GM12874 (cell line): ENCODE data around the gene PHTF1.

ENCODE experiments used
- TF ChIP-seq, protein P1 (sequence below): IDR thresholded peaks from 2 replicates; pipeline ENCODE4 v1.5.1; 2011; ENCODE audit warnings: low read depth, mild to moderate bottlenecking, control low read depth, low read length, moderate library complexity; ENCODE audit not compliant: insufficient read depth

PHTF1 gene

DNA sequence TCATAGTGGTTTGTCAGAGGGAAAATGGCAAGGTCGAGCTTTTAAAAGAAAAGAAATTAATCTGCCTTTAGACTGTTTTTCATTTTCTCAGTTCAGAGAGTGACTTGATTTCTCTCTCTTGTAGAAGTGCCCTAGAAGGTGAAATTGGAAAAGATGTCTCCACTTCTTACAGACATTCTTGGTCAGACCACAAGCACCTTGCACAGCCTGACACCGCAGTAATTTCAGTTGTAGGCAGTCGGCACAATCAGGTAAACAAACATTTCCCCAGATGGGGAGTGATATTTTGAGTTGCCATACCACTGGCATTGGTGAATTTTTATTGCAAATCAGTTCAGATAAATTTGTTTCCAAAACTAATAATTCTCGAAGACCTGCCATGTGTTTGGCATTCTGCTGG lies 86.8 kb downstream of the PHTF1 start:
- TF ChIP-seq, protein P1, sequence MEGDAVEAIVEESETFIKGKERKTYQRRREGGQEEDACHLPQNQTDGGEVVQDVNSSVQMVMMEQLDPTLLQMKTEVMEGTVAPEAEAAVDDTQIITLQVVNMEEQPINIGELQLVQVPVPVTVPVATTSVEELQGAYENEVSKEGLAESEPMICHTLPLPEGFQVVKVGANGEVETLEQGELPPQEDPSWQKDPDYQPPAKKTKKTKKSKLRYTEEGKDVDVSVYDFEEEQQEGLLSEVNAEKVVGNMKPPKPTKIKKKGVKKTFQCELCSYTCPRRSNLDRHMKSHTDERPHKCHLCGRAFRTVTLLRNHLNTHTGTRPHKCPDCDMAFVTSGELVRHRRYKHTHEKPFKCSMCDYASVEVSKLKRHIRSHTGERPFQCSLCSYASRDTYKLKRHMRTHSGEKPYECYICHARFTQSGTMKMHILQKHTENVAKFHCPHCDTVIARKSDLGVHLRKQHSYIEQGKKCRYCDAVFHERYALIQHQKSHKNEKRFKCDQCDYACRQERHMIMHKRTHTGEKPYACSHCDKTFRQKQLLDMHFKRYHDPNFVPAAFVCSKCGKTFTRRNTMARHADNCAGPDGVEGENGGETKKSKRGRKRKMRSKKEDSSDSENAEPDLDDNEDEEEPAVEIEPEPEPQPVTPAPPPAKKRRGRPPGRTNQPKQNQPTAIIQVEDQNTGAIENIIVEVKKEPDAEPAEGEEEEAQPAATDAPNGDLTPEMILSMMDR: no peak

DNA sequence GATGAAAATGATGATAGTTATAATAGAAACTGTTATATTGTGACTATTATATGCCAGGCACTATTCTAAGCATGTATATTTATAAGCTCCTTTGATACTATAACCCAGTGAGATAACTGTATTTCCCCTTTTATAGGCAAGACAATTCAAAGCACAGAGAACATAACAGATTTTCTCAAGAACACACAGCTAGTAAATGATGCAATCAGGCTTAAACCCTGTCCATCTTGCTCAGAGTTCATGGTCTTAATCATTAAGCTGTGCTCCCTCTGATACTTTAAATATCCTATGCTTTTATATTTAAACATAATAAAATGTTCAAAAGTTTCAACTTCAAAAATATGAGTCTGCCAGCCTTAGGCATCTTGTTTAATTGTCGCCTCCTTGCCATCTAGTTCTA lies 88.6 kb downstream of the PHTF1 start:
- TF ChIP-seq, protein P1: no peak

DNA sequence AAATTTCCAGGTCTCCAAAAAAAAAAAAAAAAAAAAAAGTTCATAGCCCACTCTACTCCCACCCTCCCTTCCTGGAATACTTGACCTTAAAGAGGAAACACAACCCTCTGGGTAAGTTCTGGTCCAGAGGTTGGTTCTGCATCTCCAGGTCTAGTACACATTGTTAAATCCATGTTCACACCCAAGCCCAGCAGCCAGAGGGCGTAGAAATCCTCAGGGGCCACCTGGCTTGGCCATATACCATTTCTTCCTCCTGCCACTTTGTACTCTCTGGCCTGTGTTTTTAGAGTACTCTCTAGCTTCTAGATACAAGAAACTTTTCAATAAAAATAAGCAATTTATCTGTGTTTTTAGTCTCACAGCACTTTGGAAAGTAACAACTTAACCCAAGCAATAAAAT lies 89.3 kb downstream of the PHTF1 start:
- TF ChIP-seq, protein P1: no peak

DNA sequence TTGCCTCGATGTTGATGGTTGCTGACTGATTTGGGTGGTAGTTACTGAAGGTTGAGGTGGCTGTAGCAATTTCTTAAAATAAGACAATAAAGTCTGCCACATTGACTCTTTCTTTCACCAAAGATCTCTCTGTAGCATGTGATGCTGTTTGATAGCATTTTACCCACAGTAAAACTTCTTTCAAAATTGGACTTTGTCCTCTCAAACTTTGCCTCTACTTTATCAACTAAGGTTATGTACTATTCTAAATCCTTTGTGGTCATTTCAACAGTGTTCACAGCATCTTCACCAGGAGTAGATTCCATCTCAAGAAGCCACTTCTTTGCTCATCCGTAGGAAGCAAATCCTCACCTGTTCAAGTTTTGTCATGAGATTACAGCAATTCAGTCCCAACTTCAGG lies 93.2 kb downstream of the PHTF1 start:
- TF ChIP-seq, protein P1: no peak

DNA sequence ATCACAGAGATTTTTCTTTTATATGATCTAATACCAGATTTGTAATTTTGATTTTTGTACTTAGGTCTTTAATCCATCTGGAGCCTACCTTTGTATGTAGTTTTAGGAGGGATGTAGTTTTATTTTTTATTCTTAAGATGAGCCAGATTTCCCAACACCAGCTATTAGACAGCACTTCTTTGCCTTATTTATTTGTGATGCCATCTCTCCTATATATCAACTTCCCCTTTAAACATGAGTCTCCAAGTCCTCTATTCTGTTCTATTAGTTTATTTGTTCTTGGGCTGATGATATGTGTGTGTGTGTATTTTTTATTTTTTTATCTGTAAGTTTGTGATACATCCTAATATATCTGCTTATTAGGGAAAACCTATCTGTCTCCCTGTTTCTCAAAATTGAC lies 94.2 kb downstream of the PHTF1 start:
- TF ChIP-seq, protein P1: no peak

DNA sequence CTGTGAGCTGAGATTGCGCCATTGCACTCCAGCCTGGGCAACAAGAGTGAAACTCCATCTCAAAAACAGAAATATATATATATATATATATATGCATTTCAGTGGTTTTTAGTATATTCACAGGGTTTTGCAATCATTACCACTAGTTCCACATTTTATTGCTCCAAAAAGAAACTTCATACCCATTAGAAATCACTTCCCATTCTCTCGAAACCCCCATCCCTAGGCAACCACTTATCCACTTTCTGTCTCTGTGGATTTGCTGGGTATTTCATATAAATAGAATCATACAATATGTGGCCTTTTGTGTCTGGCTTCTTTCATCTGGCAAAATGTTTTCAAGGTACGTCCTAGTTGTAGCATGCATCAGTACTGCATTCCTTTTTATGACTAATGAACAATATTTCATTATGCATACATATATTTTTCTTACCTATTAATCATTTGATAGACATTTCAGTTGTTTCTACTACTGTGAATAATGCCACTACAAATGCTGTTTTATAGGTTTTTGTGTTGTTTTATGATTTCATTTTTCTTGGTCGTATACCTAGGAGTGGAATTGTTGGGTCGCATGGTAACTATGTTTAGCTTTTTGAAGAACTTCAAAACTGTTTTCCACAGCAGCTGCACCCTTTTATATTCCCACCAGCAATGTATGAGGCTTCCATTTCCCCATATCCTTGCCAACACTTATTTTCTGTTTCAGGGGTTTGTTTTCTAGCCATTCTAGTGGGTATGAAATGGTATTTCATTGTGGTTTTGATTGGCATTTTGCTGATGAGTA lies 95.9 kb downstream of the PHTF1 start:
- TF ChIP-seq, protein P1: no peak

DNA sequence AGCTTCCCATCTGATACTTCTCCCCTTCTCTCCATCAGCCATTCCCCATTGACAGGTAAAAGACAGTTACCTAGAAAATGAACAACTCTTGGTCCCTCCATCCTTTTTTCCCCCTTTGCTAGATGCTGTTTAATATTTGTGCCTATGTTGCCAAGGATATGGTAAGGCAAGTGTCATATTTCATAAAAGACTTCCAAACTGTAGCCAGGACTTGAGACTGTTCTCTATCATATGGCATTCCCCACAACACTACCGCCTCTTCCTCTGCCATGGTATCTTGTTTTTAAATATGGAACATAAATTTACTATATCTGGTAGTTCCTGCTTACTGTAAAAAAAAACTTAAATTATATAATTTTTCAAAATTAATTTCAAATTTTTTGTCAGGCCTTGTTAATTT lies 97.2 kb downstream of the PHTF1 start:
- TF ChIP-seq, protein P1: no peak

DNA sequence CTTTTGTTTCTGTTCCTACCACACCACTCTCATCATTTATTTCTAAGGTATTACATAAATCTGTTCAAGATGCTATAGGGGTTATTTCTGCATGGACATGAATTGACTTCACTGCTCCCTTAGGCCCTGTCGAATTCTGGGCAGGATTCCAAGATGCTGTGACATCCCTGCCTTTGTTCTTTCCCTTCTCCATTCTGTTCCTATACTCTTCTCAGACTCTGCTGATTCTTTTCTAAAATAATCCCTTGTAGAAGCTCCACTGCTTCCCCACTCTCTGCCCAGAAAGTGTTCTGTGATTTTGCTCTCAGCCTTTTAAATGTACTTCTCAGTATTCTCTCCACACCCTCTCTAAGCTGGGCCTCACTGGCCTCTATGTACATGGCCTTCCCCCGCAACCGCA lies 99.2 kb downstream of the PHTF1 start:
- TF ChIP-seq, protein P1: no peak
